Muscle layer of duodenum (tissue), 2 donors: ENCODE measurements around the gene ZNF593OS.

Experiments used
- H3K27ac ChIP-seq: one replicate; pipeline ENCODE4 v1.7.0; 2013; ENCODE audit warnings: mild to moderate bottlenecking, low read length
- H3K27me3 ChIP-seq: one replicate; pipeline ENCODE4 v1.7.0; 2013; ENCODE audit warnings: low read depth, mild to moderate bottlenecking, control low read depth, low read length
- H3K36me3 ChIP-seq, 2 donors: one replicate each; pipeline ENCODE4 v1.7.0; 2013; ENCODE audit warnings: low read length in 2 of 2, control low read depth in 1 of 2, mild to moderate bottlenecking in 1 of 2; ENCODE audit not compliant: insufficient read depth in 2 of 2, control insufficient read depth in 1 of 2
- H3K4me1 ChIP-seq, 2 donors: one replicate each; pipeline ENCODE4 v1.7.0; 2013; ENCODE audit warnings: low read length in 2 of 2, mild to moderate bottlenecking in 2 of 2, control low read depth in 1 of 2, moderate library complexity in 1 of 2; ENCODE audit not compliant: insufficient read depth in 2 of 2, control insufficient read depth in 1 of 2
- H3K4me3 ChIP-seq, 2 donors: one replicate each; pipeline ENCODE4 v1.7.0; 2013; ENCODE audit warnings: low read length in 2 of 2, low read depth in 1 of 2, mild to moderate bottlenecking in 1 of 2
- H3K9me3 ChIP-seq, 2 donors: one replicate each; pipeline ENCODE4 v1.7.0; 2013; ENCODE audit warnings: low read length in 2 of 2, control low read depth in 1 of 2, mild to moderate bottlenecking in 1 of 2; ENCODE audit not compliant: control insufficient read depth in 1 of 2
- donor health status: healthy.

ZNF593OS gene

GRCh38 chr1:26171084-26172072 lies at the start of gene ZNF593OS:
Gene ZNF593OS (minus strand): TSS chr1:26171832. CDS start chr1:26171661, 171 bp downstream.
- Histone ChIP-seq H3K9me3 (no peaks in the 10 kb centered on the region), H3K4me3 (peak within 1 kb of the TSS; percentile 79 to 89), H3K27ac (no peak within 1 kb of the TSS), H3K27me3 (no peaks in the 10 kb centered on the region), H3K36me3 (no peaks in the 10 kb centered on the region), H3K4me1 (peaks cover 10 to 22% of the 10 kb centered on the region in 2 donors)

- no peaks in the 10 kb centered on the region for H3K27me3 ChIP-seq
- H3K4me1 ChIP-seq, result peaks cover 3 to 12% of the 10 kb centered on the region in 2 donors
- no peaks in the 10 kb centered on the region for H3K9me3 ChIP-seq
- H3K36me3 ChIP-seq, result no peaks in the 10 kb centered on the region
- no peak overlapping the region for H3K27ac ChIP-seq
- H3K4me3 ChIP-seq, result no peak overlapping the region
Measured at GRCh38 chr1:26221094-26221493, 49.5 kb upstream of the ZNF593OS start.

GRCh38 chr1:26220199-26220912 lies 48.7 kb upstream of the ZNF593OS start:
- Histone ChIP-seq H3K9me3 (no peaks in the 10 kb centered on the region), H3K4me3 (no peak overlapping the region), H3K27ac (no peak overlapping the region), H3K4me1 (peaks cover 0 to 6% of the 10 kb centered on the region in 2 donors), H3K36me3 (no peaks in the 10 kb centered on the region), H3K27me3 (no peaks in the 10 kb centered on the region)

- Histone ChIP-seq H3K36me3 (no peaks in the 10 kb centered on the region), H3K4me1 (no peaks in the 10 kb centered on the region), H3K27me3 (no peaks in the 10 kb centered on the region), H3K9me3 (no peaks in the 10 kb centered on the region), H3K4me3 (no peak overlapping the region), H3K27ac (no peak overlapping the region)
Measured at GRCh38 chr1:26218906-26219494, 47.4 kb upstream of the ZNF593OS start.

- Histone ChIP-seq H3K27ac (no peak overlapping the region), H3K27me3 (no peaks in the 10 kb centered on the region), H3K9me3 (no peaks in the 10 kb centered on the region), H3K36me3 (no peaks in the 10 kb centered on the region), H3K4me3 (no peak overlapping the region), H3K4me1 (no peaks in the 10 kb centered on the region)
Measured at GRCh38 chr1:26215246-26215645, 43.6 kb upstream of the ZNF593OS start.

GRCh38 chr1:26213335-26213905 lies 41.8 kb upstream of the ZNF593OS start:
- Histone ChIP-seq H3K36me3 (no peaks in the 10 kb centered on the region), H3K27me3 (no peaks in the 10 kb centered on the region), H3K4me1 (no peaks in the 10 kb centered on the region), H3K27ac (no peak overlapping the region), H3K9me3 (no peaks in the 10 kb centered on the region), H3K4me3 (no peak overlapping the region)

GRCh38 chr1:26212726-26213125 lies 41.1 kb upstream of the ZNF593OS start:
- Histone ChIP-seq H3K4me3 (no peak overlapping the region), H3K27me3 (no peaks in the 10 kb centered on the region), H3K27ac (no peak overlapping the region), H3K4me1 (no peaks in the 10 kb centered on the region), H3K9me3 (no peaks in the 10 kb centered on the region), H3K36me3 (no peaks in the 10 kb centered on the region)

GRCh38 chr1:26210147-26210870 lies 38.7 kb upstream of the ZNF593OS start:
- H3K9me3 ChIP-seq, result no peaks in the 10 kb centered on the region
- H3K4me3 ChIP-seq, result no peak overlapping the region
- H3K36me3 ChIP-seq, result no peaks in the 10 kb centered on the region
- H3K4me1 ChIP-seq, result no peaks in the 10 kb centered on the region
- no peak overlapping the region for H3K27ac ChIP-seq
- H3K27me3 ChIP-seq, result no peaks in the 10 kb centered on the region

GRCh38 chr1:26203642-26204318 lies 32.1 kb upstream of the ZNF593OS start:
- H3K4me1 ChIP-seq, result no peaks in the 10 kb centered on the region
- no peaks in the 10 kb centered on the region for H3K27me3 ChIP-seq
- H3K36me3 ChIP-seq, result no peaks in the 10 kb centered on the region
- no peak overlapping the region for H3K27ac ChIP-seq
- H3K9me3 ChIP-seq, result no peaks in the 10 kb centered on the region
- H3K4me3 ChIP-seq, result no peak overlapping the region

GRCh38 chr1:26200413-26200812 lies 28.8 kb upstream of the ZNF593OS start:
- no peak overlapping the region for H3K4me3 ChIP-seq
- H3K27ac ChIP-seq, result no peak overlapping the region
- no peaks in the 10 kb centered on the region for H3K27me3 ChIP-seq
- no peaks in the 10 kb centered on the region for H3K4me1 ChIP-seq
- H3K36me3 ChIP-seq, result no peaks in the 10 kb centered on the region
- no peaks in the 10 kb centered on the region for H3K9me3 ChIP-seq
